ENCODE measurements around the gene CDH13.

Gene CDH13

GRCh38 chr16:83206426-83206825 is 579.7 kb downstream of the CDH13 start:
- Histone ChIP-seq H3K79me2 (ENCODE audit: control insufficient read depth, low read length) (no peaks in the 10 kb centered on the region), H3K4me1 (ENCODE audit: control insufficient read depth, low read length) (no peaks in the 10 kb centered on the region), H3F3A (ENCODE audit: control insufficient read depth, insufficient read depth) (no peaks in the 10 kb centered on the region), H3K27me3 (ENCODE audit: control insufficient read depth, low read length) (no peaks in the 10 kb centered on the region), H3K4me3 (ENCODE audit: low read length) (no peak overlapping the region), H3K4me2 (ENCODE audit: low read length) (no peak overlapping the region), H3K27ac (ENCODE audit: low read depth, low read length) (no peak overlapping the region), H4K20me1 (ENCODE audit: control insufficient read depth, insufficient read depth, low read depth, low read length) (no peaks in the 10 kb centered on the region), H3K9me3 (ENCODE audit: control insufficient read depth, insufficient read depth, low read length) (no peaks in the 10 kb centered on the region), H3K36me3 (ENCODE audit: control insufficient read depth, low read length) (no peaks in the 10 kb centered on the region), H3K9me2 (replicated peaks; ENCODE audit: control insufficient read depth, low read length) (no peaks in the 10 kb centered on the region)
- TF ChIP-seq, protein P1, sequence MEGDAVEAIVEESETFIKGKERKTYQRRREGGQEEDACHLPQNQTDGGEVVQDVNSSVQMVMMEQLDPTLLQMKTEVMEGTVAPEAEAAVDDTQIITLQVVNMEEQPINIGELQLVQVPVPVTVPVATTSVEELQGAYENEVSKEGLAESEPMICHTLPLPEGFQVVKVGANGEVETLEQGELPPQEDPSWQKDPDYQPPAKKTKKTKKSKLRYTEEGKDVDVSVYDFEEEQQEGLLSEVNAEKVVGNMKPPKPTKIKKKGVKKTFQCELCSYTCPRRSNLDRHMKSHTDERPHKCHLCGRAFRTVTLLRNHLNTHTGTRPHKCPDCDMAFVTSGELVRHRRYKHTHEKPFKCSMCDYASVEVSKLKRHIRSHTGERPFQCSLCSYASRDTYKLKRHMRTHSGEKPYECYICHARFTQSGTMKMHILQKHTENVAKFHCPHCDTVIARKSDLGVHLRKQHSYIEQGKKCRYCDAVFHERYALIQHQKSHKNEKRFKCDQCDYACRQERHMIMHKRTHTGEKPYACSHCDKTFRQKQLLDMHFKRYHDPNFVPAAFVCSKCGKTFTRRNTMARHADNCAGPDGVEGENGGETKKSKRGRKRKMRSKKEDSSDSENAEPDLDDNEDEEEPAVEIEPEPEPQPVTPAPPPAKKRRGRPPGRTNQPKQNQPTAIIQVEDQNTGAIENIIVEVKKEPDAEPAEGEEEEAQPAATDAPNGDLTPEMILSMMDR (IDR thresholded peaks at IDR 0.05; ENCODE audit: low read depth, low read length, poor library complexity, severe bottlenecking): no peak
- TF ChIP-seq EZH2phosphoT487 (IDR thresholded peaks at IDR 0.05; ENCODE audit: borderline replicate concordance, low read length): no peak

DNA sequence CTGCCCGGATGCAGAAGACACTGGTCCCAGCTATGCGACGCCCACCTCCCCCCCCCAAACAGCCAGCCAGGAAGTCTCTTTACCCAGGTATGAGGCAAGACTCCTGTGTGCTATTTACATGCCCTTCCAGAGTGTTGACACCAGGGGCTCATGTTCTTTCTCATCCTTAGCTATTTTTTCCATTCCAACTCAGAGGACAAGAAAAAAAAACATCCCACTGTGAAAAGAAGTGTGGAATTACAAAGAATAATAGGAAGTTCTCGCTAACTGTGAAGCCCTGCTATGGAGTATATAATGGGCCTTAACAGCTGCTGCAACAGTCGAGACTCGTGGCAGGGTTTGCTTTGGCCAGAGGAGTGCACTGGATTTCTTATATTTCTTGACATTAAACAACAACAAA is 584.9 kb downstream of the CDH13 start:
- H3K27me3 ChIP-seq (ENCODE audit: control insufficient read depth, low read length): no peaks in the 10 kb centered on the region
- no peak overlapping the region for H3K4me2 ChIP-seq (ENCODE audit: low read length)
- no peaks in the 10 kb centered on the region for H3K4me1 ChIP-seq (ENCODE audit: control insufficient read depth, low read length)
- TF ChIP-seq, protein P1 (IDR thresholded peaks at IDR 0.05; ENCODE audit: low read depth, low read length, poor library complexity, severe bottlenecking): no peak
- no peak for TF ChIP-seq EZH2phosphoT487 (IDR thresholded peaks at IDR 0.05; ENCODE audit: borderline replicate concordance, low read length)
- no peak overlapping the region for H3K4me3 ChIP-seq (ENCODE audit: low read length)
- no peaks in the 10 kb centered on the region for H3K9me2 ChIP-seq (replicated peaks; ENCODE audit: control insufficient read depth, low read length)
- no peak overlapping the region for H3K27ac ChIP-seq (ENCODE audit: low read depth, low read length)
- no peaks in the 10 kb centered on the region; the same call in 1 of the 2 replicates for H3K9me3 ChIP-seq (ENCODE audit: control insufficient read depth, insufficient read depth, low read length)
- no peaks in the 10 kb centered on the region for H3K79me2 ChIP-seq (ENCODE audit: control insufficient read depth, low read length)
- H4K20me1 ChIP-seq (ENCODE audit: control insufficient read depth, insufficient read depth, low read depth, low read length): no peaks in the 10 kb centered on the region
- no peaks in the 10 kb centered on the region for H3F3A ChIP-seq (ENCODE audit: control insufficient read depth, insufficient read depth)
- H3K36me3 ChIP-seq (ENCODE audit: control insufficient read depth, low read length): no peaks in the 10 kb centered on the region

DNA sequence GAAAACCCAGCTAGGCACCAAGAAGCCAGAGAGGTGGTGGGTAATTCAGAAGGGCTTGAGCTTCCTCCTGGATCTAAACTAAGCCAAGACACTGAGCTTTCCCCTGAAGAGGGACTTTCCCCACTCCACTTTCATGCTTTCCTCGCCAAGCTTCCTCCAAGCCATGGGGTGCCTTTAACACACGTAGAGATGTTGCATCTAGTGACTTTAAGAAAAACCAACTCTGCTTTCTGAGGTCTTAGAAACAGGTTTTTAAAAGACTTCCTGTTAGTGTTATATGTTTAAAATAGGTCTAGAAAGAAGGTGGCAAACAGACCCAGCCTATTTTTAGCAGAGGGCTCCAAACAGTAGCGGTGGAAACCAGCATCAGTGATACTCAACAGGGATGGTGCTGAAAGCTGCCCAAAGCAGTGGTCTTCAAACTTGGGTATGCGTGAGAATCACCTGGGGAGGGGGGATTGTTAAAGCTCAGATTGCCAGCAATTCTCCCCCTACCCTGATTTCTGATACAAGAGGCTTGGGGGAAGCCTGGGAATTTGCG is 585.6 kb downstream of the CDH13 start:
- no peak for TF ChIP-seq EZH2phosphoT487 (IDR thresholded peaks at IDR 0.05; ENCODE audit: borderline replicate concordance, low read length)
- TF ChIP-seq, protein P1 (IDR thresholded peaks at IDR 0.05; ENCODE audit: low read depth, low read length, poor library complexity, severe bottlenecking): no peak
- Histone ChIP-seq H3K27ac (ENCODE audit: low read depth, low read length) (no peak overlapping the region), H3K4me2 (ENCODE audit: low read length) (no peak overlapping the region)

More for the DNA sequence above, 585.6 kb downstream of the CDH13 start:
- no peaks in the 10 kb centered on the region for H3K36me3 ChIP-seq (ENCODE audit: control insufficient read depth, low read length)
- H4K20me1 ChIP-seq (ENCODE audit: control insufficient read depth, insufficient read depth, low read depth, low read length): no peaks in the 10 kb centered on the region
- H3K9me3 ChIP-seq (ENCODE audit: control insufficient read depth, insufficient read depth, low read length): no peaks in the 10 kb centered on the region; the same call in 1 of the 2 replicates
- H3K9me2 ChIP-seq (replicated peaks; ENCODE audit: control insufficient read depth, low read length): no peaks in the 10 kb centered on the region
- H3K4me3 ChIP-seq (ENCODE audit: low read length): no peak overlapping the region
- H3K4me1 ChIP-seq (ENCODE audit: control insufficient read depth, low read length): no peaks in the 10 kb centered on the region
- no peaks in the 10 kb centered on the region for H3K27me3 ChIP-seq (ENCODE audit: control insufficient read depth, low read length)
- no peaks in the 10 kb centered on the region for H3F3A ChIP-seq (ENCODE audit: control insufficient read depth, insufficient read depth)
- no peaks in the 10 kb centered on the region for H3K79me2 ChIP-seq (ENCODE audit: control insufficient read depth, low read length)

All from DOHH2 (cell line).